Limb (tissue), 2 donors: ENCODE results near the gene SCOC.
"Not testable (repeated sequence)": the region's sequence is repeated elsewhere in the genome, so short reads cannot be mapped to it uniquely, and the experiment has no call there.

Experiments used
- DNase-seq, 2 donors: peaks; one replicate each; pipeline ENCODE4 v3.0.0-alpha.2; 2016; ENCODE audit errors: extremely low spot score in 2 of 2

The SCOC gene

DNA sequence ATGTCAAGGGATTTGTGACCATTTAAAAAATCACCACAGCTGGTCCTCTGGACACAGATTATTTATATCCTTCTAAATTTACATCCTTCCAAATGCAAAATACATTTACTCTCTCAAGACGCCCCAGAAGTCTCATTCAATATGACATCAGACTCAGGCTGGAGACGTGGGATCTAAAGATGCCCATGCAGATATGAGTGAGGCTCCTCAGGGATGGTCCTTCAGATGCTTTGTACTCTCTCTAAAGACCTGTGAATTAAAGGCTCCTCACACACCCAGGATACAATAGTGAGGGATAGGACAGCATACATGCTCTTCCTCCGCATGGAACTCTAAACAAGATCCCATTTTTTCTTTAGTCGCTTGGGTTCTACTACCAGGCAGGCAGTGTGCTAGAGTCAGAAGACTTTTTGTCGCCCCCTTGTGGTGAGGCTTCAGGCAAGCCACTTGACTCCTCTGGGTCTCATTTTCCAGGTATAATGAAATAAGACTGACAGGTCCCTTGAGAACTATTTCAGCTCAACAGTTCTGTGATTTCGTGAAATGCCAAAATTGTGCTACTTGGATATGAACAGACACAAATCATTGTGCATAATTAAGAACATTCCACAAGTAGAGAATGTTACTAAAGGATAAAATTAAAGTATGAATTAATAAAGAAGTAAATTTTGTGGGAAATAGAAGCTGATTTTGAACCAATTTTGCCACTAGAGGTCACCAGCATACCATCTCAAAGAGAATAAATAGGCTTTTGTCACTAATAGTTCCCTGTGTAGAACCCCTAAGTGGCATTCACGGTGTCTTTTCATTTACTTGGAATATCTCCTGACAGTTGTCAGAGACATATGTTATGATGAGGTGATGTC lies 13.7 kb upstream of the SCOC start:
- peak; percentile 58 to 76 for DNase-seq

DNA sequence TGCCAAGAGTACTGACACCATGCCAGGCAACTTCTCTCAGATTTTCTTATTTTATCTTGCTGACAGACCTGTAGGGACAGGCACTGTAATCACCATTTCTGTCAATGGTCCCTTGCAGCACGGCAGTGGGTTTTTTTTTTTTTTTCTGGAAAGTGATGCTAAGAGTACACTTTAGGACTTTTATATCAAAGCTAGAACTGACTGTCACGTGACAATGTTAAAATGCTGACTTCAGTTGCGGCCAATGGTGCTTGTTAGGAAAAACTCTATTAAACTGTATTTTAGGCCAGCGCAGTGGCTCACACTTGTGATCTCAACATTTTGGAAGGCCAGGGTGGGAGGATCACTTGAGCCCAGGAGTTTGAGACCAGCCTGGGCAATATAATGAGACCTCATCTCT lies 12.3 kb upstream of the SCOC start:
- DNase-seq = no peak

DNA sequence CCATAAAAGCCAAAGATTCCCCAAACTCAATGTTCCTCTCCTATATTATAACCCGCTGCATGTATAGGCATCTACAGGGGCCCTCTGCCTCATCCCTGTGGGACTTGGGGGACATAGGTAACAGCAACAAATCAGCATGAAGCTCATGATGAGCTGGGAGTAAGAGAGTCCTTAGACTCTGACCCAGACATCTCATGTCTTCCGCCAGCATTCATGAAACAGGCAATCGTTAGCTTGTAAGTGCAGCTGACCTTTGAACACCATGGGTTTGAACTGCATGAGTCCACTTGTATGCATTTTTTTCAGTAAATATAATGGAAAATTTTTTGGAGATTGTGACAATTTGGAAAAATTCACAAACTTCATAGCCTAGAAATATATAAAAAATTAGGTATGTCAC lies 10.4 kb upstream of the SCOC start:
- DNase-seq = no peak

DNA sequence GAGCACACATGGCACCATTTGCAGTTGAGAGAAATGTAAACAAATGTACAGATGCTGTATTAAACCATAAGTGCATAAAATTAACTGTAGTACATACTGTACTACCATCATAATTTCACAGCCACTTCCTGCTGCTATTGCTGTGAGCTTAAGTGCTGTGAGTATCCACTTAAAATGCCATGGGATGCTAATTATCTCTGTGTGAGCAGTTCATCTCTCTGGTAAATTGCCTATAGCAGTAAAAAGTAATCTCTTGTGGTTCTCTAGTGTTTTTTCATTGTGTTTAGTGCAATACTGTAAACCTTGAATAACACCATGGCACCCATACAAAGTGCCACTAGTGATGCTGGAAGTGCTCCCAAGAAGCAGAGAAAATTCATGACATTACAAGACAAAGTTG lies 9.9 kb upstream of the SCOC start:
- DNase-seq = no peak

DNA sequence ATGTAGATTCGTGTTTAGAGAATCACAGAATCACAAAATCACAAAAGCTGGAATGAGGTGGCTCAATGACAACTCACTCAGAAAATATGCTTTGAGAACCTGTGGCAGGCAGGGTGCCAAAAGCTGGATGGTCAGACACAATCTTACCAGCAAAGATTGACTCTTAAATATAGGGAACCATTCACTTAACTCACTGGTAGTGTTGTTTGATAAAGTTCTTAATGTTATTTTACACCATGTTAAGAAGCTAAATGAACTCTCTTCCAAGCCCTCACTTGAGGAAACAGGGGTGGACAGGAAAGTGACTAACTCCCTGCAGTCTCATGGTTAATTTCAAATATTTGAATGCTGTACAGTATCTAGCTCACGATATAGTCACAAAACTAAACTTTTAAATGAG lies 5.7 kb upstream of the SCOC start:
- no peak for DNase-seq

DNA sequence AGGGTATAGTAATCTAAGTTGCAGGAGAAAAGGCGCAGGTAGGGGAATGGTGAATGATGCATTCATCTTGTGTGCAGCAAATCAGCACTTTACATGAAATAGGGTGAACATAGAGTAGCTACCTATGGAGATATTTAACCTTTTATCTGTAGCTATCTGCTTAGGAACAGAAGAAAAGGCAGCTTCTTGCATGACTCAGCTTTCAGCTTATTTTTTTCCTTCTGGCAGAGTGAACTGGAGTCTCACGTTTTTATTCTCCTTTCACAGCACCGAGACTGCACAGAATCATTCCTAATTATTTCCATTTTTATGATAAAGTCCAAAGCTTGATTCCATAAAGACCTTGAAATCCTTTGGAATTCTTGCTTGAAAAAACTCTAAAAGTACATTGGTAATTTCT lies 4.8 kb upstream of the SCOC start:
- DNase-seq = no peak

DNA sequence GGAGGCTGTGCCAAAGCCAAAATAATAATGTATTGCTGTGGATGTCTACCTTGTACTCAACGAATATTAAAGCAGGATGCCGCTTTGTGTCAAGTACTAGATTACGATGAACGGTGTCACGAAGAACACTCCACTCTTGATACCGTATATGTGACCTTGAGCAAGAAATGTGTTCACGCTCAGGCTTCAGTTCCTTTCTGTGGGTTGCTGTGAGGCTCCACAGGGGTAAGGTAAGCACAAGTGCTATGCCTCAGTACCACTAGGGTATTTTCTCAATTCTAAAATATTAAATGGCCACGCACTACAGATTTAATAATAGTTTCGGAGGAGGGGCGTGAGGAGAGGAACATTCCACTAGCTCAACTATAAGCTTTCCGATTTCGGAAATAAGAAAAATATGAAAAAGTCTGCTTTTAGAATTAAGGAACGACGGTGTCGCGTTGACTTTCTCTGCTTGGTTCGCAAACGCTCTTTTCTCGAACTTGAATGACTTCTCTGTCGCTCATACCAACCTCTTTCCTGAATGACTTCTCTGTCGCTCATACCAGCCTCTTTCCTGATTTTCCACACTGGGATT lies 607 bp upstream of the SCOC start:
- peak in 1 of 2 donors; percentile 38 for DNase-seq

DNA sequence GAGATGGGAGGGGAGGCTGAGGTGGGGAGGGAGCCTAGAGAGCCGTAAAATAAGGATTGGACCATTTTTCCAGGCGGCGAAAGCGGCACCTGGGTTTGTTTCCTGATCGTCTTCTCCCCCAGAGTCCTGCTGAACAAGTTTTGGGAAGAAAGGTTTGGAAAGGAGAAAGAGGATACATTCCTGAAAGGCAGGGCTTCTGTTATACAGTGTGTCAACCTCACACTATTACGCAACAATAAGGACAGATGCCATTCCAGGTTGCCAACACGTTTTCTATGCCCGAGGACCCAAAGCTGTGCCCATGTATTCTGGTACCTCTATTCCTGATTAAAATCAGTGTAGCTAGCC lies 658 bp downstream of the SCOC start:
- no peak for DNase-seq

DNA sequence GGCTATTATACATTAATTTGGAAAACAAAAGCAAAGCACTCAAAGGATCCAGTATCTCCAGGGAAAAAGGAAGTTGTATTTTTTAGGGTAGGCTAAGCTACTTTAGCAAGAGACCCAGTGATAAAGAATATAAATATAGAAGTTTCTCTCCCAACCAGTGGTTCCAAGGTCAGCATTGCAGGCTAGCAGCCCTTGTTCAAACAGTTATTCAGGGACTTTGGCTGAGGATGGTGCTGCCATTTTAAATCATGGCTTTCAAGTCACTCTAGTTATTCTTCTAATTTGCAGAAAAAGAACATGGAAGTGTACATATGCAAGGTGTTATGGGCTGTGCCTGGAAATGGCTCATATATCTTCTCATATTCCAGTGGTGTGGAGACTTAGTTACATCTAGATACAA lies 9.3 kb downstream of the SCOC start:
- DNase-seq = no peak

DNA sequence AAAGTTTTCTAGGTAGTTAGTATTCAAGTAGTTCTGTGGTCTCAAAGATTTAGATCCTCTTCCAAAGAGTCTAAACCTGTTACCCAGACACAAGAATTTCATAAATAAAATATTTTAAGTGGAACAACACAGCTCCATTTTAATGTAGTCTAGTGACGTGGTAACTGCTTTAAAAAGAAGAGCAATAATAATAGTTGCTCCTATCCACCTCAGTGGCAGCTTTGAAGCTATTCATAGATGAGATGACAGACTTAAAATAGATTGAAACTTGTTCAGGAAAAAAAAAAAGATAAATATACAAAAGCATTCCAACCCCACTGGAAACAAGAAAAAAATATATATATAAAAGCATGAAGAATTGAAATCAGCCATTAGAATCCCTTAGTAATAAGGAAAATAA lies 14.6 kb downstream of the SCOC start:
- DNase-seq = no peak

DNA sequence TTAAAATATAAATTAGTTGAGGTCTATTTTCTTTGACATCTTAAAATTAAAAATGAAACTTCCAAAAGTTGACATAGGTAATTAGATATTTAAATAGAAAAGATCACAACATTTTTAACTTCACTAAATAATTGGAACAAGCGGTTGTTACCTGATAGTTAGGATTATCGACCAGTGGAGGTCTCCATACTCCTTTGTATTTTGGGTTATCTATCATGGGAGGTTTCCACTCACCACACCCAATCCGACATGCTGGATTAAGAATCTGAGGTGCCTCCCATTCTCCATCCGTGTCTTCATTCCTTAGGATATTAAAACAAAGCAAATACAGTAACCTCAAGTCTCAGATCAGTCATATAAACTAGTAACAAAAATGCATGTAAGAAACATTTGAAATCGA lies 22.2 kb downstream of the SCOC start:
- no peak for DNase-seq

DNA sequence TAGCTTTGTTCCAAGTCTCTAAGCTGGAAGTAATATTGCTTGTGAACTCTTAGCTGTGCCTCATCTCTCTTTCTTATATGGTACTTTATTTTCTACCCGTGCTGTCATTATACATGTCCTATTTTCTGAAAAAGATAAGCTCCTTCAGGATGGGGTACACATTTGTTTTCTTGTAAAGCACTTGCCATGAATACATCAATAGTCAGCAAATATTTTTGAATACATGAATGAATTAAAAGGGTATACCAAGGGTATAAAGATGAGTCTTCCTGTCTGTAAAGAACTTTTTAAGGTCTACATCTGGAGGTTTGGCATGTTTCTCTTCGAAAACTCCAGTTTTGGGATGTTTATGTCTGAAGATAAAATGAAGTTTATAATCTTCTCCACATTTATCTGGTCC lies 26.7 kb downstream of the SCOC start:
- no peak for DNase-seq

DNA sequence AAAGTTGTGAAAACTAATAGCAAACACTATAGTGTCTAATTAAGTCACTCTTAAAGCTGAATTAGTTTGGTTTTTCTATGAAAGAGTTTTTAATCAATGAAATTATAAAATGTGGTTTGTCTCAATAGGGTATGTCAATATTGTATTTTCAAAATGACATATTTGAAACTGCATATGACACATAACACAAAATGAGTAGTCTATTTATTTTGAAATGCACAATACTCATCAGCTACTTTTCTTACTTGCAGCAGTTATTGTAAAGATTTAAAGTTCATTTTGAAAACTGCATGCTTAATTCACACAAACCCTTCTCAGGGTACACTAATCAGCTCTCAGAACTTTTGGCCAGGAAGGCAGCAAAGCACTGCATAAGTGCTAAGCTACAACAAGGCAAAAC lies 32.8 kb downstream of the SCOC start:
- no peak for DNase-seq

DNA sequence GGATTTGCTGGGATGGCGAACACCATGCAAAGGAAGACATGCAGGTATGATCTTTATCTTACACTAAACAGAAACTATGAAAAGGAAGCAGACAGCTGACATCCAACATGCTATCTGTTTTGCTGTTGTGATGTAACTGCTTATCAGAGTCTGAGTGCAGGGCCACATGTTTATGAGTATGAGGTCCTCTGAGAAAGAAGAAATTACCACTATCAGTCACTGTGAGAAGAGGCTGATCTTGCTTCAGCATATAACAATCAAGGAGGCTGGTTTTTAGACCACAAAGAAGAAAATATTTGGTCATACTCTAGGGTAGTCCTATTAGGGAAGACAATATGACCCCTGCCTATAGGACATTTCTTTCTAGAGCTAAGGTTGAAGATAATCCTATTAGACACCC lies 35.5 kb downstream of the SCOC start:
- DNase-seq = no peak

DNA sequence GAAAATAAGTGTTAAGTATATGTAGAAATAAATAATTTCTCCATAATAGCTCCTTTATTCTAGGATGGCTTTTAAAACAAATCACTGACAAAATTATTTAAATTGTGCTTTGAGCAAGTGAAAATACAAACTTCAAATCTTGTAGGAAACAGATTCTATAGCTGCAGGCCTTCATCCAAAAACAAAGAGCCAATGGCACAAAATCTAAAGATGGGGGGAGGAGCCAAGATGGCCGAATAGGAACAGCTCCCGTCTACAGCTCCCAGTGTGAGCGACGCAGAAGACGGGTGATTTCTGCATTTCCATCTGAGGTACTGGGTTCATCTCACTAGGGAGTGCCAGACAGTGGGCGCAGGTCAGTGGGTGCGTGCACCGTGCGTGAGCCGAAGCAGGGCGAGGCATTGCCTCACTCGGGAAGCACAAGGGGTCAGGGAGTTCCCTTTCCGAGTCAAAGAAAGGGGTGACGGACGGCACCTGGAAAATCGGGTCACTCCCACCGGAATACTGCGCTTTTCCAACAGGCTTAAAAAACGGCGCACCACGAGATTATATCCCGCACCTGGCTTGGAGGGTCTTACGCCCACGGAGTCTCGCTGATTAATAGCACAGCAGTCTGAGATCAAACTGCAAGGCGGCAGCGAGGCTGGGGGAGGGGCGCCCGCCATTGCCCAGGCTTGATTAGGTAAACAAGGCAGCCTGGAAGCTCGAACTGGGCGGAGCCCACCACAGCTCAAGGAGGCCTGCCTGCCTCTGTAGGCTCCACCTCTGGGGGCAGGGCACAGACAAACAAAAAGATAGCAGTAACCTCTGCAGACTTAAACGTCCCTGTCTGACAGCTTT lies 39.9 kb downstream of the SCOC start:
- not testable (repeated sequence) for DNase-seq

DNA sequence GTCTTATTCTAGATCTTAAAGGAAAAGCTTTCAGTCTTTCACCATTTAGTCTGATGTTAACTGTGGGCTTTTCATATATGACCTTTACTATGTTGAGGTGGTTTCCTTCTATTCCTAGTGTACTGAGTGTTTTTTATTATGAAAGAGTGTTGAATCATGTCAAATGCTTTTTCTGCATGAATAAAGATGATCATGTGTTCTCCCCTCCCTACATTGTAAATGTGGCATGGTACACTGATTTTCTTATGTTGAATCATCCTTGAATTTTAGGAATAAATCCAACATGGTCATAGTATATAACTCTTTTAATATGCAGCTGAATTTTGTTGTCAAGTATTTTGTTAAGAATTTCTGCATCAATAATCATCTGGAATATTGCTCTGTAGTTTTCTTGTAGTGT lies 49.7 kb downstream of the SCOC start:
- no peak for DNase-seq

DNA sequence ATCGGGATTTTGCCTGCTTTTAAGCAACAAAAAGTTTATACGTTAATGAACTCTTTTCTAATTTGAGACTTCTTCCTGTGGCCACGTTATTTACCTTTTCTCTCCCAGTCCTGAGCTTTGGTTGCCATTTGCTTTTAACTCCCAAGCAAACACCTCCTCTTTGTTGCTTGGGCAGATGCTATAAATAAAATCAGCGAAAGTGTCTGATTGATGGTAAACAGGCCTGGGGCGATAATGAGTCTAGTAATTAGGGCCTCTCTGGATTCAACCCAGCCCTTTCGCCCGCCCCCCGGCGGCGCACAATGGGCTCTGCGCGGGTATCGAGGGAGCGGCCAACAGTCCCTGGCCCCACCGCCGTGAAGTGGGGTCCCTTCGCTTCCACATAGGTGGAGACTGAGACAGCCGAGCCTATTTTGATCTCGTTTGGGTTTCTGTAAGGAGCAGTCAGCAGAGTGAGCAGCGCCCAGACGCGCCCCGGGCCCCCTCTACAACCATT lies 53.2 kb downstream of the SCOC start:
- no peak for DNase-seq

DNA sequence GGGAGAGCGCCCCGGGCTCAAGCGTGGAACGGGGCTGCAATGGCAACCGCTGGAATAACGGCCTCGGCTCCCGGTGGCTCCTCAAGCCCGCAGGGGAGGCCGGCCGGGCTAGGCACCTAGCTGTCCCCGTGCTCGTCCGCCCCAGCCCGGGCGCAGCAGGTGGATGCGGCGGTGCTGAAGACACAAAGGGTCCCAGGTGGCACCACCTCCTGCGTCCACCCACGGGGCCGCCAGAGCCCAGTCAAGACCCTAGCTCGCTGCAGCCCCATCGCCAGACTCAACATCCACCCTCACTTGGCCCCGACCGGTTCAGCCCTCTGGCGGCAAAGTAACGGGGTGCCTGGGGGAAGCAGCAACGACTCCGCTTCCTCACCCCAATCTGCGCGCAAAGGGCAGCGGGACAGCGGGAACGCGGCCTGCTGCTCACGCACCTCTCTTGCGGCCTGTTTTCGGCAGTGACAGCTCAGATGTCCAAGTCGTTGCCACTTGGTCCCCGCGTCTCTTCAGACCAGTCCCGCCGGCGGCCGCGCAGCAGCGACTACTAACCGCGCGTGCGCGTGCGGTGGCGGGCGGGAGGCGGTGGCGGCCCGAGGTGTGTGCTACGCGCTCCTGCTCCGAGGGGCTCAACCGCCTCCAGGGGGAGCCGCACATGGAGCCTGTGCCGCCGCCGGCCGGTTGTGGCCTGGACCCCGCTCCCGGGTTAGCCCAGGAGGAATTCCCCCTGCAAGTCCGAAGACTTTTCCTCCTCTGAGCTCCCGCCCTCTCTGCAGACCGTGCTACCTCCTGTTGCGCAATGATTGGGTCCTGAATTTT lies 53.9 kb downstream of the SCOC start, which contains the start of gene CLGN:
Gene CLGN (minus strand): TSS at position 543 of the 813 bp plus-strand sequence. CDS start 14,570 bp downstream, outside the sequence.
- peak; percentile 66 to 89 for DNase-seq

DNA sequence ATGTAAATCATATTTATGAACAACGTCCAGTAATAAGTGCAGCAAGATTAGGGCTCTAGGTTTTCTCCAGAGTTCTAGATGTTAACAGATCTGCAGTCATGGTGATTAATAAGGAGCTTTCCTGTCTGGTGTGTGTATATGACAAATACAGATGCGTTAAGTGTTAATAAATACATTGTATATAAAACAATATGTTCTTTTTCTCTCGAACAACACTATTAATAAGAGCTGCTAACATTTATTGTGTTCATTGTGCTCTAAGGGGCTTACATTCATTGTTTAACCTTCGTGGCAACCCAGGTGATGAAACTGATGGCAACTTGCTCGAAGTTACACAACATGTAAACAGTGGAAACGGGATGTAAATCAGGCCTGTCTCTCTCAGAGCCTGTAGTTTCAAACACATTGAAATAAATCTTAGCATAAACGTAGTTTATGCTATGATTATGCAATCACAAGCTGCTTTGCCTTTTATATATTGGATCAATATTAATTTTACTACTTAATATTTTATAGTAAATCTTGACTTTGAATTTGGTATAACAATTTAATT lies 54.5 kb downstream of the SCOC start:
- DNase-seq = no peak
